GM12878 (cell line): ENCODE data around the gene ENOX1. TPM values are rescaled to one million over a fixed set of nuclear protein-coding genes. Genes with fewer than 3 reads are reported as not detected.

Source experiments
- ATAC-seq: fragments of 200-7000 bp; cut with Tn5 transposase; 3 replicates; pipeline ENCODE4 v1.9.1; 2020; ENCODE audit warnings: mild to moderate bottlenecking, moderate library complexity
- BruUV-seq: library from RNA; stranded (reverse); fragments of 400-500 nt; replicated peaks from 2 replicates; lab custom pipeline; 2021; lab: Mats Ljungman, UMichigan
- CTCF ChIA-PET: fragments of 300-600 bp; sonication (Branson Sonifier 250); formaldehyde crosslinking; extraction: SDS; loops from one replicate; lab custom pipeline; 2021; ENCODE audit warnings: inconsistent platforms; lab: Yijun Ruan, JAX
- POLR2A ChIA-PET: fragments of 350-600 bp; formaldehyde crosslinking; extraction: SDS; loops from one replicate; lab custom pipeline; 2021; ENCODE audit warnings: inconsistent platforms; lab: Charles Lee
- RAD21 ChIA-PET: fragments of 300-600 bp; sonication (Branson Sonifier 250); formaldehyde crosslinking; loops from one replicate; lab custom pipeline; 2023; ENCODE audit warnings: antibody characterized with exemption; ENCODE audit not compliant: unreplicated experiment; lab: Charles Lee
- SMC1A ChIA-PET: fragments of 300-600 bp; sonication (Branson Sonifier 250); formaldehyde crosslinking; loops from one replicate; lab custom pipeline; 2023; ENCODE audit not compliant: unreplicated experiment, uncharacterized antibody; lab: Charles Lee
- DNase-seq: peaks from one replicate; pipeline ENCODE4 v3.0.0-alpha.2; 2011; ENCODE audit warnings: low read depth, low spot score
- FAIRE-seq: peaks from 3 replicates; lab custom pipeline; 2011; peaks lifted over from hg19 to GRCh38; lab: Jason Lieb, UNC
- H2AFZ ChIP-seq: 2 replicates; pipeline ENCODE4 v1.6.0; 2011; ENCODE audit warnings: low read depth, low read length, control low read depth; ENCODE audit not compliant: control insufficient read depth
- H3K27ac ChIP-seq: 2 replicates; pipeline ENCODE4 v1.5.1; 2011; ENCODE audit warnings: control low read depth; ENCODE audit not compliant: control insufficient read depth, insufficient read depth
- H3K27me3 ChIP-seq, 2 experiments: replicated peaks in 1 of 2; 2 replicates each; pipeline versions ENCODE4 v1.6.0 to v1.6.1; 2011; ENCODE audit warnings: low read length in 1 of 2; ENCODE audit not compliant: control insufficient read depth in 2 of 2, insufficient read depth in 2 of 2
- H3K36me3 ChIP-seq, 2 experiments: 2 replicates each; pipeline ENCODE4 v1.5.1; 2011; ENCODE audit warnings: low read length in 1 of 2; ENCODE audit not compliant: control insufficient read depth in 2 of 2, insufficient read depth in 2 of 2
- H3K4me1 ChIP-seq: 2 replicates; pipeline ENCODE4 v1.6.1; 2011; ENCODE audit warnings: mild to moderate bottlenecking, low read length, moderate library complexity, mixed read lengths; ENCODE audit not compliant: control insufficient read depth, insufficient read depth
- H3K4me2 ChIP-seq: 2 replicates; pipeline ENCODE4 v1.6.0; 2011; ENCODE audit warnings: control low read depth; ENCODE audit not compliant: control insufficient read depth, insufficient read depth
- H3K4me3 ChIP-seq: fragments of 200-600 bp; sonication (generic); 2 replicates; pipeline ENCODE4 v1.5.1; 2016
- H3K79me2 ChIP-seq: 2 replicates; pipeline ENCODE4 v1.6.0; 2011; ENCODE audit warnings: low read length; ENCODE audit not compliant: control insufficient read depth, insufficient read depth
- H3K9ac ChIP-seq: 2 replicates; pipeline ENCODE4 v1.8.0; 2011; ENCODE audit warnings: low read length, control low read depth, mixed read lengths; ENCODE audit not compliant: control insufficient read depth, insufficient read depth
- H3K9me3 ChIP-seq: replicated peaks from 3 replicates; pipeline ENCODE4 v1.5.1; 2011; ENCODE audit warnings: mild to moderate bottlenecking, low read length; ENCODE audit not compliant: control insufficient read depth, insufficient read depth
- H4K20me1 ChIP-seq: 2 replicates; pipeline ENCODE4 v1.6.0; 2011; ENCODE audit not compliant: control insufficient read depth, insufficient read depth
- ASH2L ChIP-seq: fragments of 300-600, 200-600 bp; sonication (generic); IDR thresholded peaks from 2 replicates; pipeline ENCODE4 v1.6.1; 2017; ENCODE audit warnings: low read depth, mild to moderate bottlenecking, borderline replicate concordance
- MXI1 ChIP-seq: fragments of 150-350 bp; IDR thresholded peaks from 2 replicates; pipeline ENCODE4 v1.6.1; 2011; ENCODE audit warnings: low read depth, mild to moderate bottlenecking, inconsistent platforms, low read length, improper control_type of control experiment
- RELB ChIP-seq: fragments of 450-650 bp; IDR thresholded peaks from 2 replicates; pipeline ENCODE4 v1.6.1; 2017; ENCODE audit warnings: low read depth, mild to moderate bottlenecking, moderate library complexity
- REST ChIP-seq: IDR thresholded peaks from 2 replicates; pipeline ENCODE4 v1.6.1; 2012; ENCODE audit warnings: mild to moderate bottlenecking, low read depth, low read length
- ZZZ3 ChIP-seq: IDR thresholded peaks from 2 replicates; pipeline ENCODE4 v1.6.1; 2011; ENCODE audit warnings: low read depth; ENCODE audit not compliant: control insufficient read depth, insufficient read length
- WGBS: methylation state at CpG from one replicate; pipeline ENCODE4 v1.1.6; 2016; ENCODE audit warnings: low lambda C conversion rate; ENCODE audit not compliant: insufficient replicate concordance, insufficient coverage; ENCODE audit errors: missing lambda C conversion rate; 5-methylcytosine and 5-hydroxymethylcytosine counted together
- in situ Hi-C: fragments of 300-500 bp; cut with MboI; formaldehyde crosslinking; loops from 9 replicates; pipeline ENCODE4 v1.14.3; 2018; ENCODE audit warnings: mixed read lengths
- intact Hi-C: fragments of 100-400 bp; cut with micrococcal nuclease; formaldehyde crosslinking; loops from one replicate; pipeline ENCODE4 v1.14.2; 2022; ENCODE audit not compliant: unreplicated experiment
- polyA plus RNA-seq, 11 experiments: library from polyadenylated mRNA; depleted of rRNA in 4 of 11; unstranded in 6 of 11; stranded (reverse) in 5 of 11; fragments of >200 nt; fragmentation: Nextera tagmentation in 4 of 11; fragmentation: Illumina TruSeq in 1 of 11; extraction: Ambion mirVana in 4 of 11; extraction: Trizol in 1 of 11; gene quantifications; 1 replicate in 1 of 11; 2 replicates in 10 of 11; pipeline versions ENCODE4 v1.2.1 to v1.2.3, GENCODE V29; 2011 to 2016; ENCODE audit warnings: inconsistent platforms in 2 of 11, missing spikeins in 2 of 11, low read depth in 1 of 11
- total RNA-seq, 4 experiments: library from RNA; depleted of rRNA in 3 of 4; stranded (reverse); fragments of >200 nt in 3 of 4; fragmentation: Illumina TruSeq in 1 of 4; extraction: Trizol in 1 of 4; gene quantifications; 2 replicates each; pipeline versions ENCODE4 v1.2.1 to v1.2.3, GENCODE V29; 2013 to 2021

The ENOX1 gene
- total and polyA plus RNA-seq, 10 of the 15 experiments (the other 5 are each of a cell fraction or from before 2014, with no cell fraction given): 0.11 to 0.26 (median 0.15) TPM

GRCh38 chr13:43626994-43627393 is 159.8 kb downstream of the ENOX1 start:
- no peaks in the 10 kb centered on the region; the same call in 2 of the 3 replicates for H3K9me3 ChIP-seq
- no peak overlapping the region for H3K9ac ChIP-seq
- ChIA-PET RAD21 (no interaction called here), POLR2A (no interaction called here), CTCF (interaction anchor here (0.6 kb wide), 1 partner anchor 205 kb away, joined by 3 read pairs; no protein-coding TSS in a partner anchor), SMC1A (no interaction called here)
- H3K4me1 ChIP-seq: no peaks in the 10 kb centered on the region
- DNase-seq (no peak), FAIRE-seq (no peak), ATAC-seq (no peak)
- no TSS peak for BruUV-seq
- intact Hi-C loops (no loop called here), in situ Hi-C loops (no loop called here)
- no peaks in the 10 kb centered on the region for H3K36me3 ChIP-seq
- 92% methylated on average over 2 of the region's 2 CpGs for WGBS
- no peak for TF ChIP-seq ASH2L
- no peak for TF ChIP-seq ZZZ3
- no peak for TF ChIP-seq MXI1
- no peak for TF ChIP-seq REST
- TF ChIP-seq RELB: no peak
- no peaks in the 10 kb centered on the region for H3K27me3 ChIP-seq
- no peak overlapping the region for H3K27ac ChIP-seq
- H3K4me2 ChIP-seq: no peak overlapping the region
- H4K20me1 ChIP-seq: no peaks in the 10 kb centered on the region
- H2AFZ ChIP-seq: no peak overlapping the region
- no peak overlapping the region for H3K4me3 ChIP-seq
- H3K79me2 ChIP-seq: no peaks in the 10 kb centered on the region
